Right lobe of liver (tissue), 4 donors: ENCODE results near the gene FKBP15.

Experiments used
- CTCF ChIP-seq, 4 donors: fragments of 200-600 bp in 3 of 4; fragments of 450-650 bp in 1 of 4; IDR thresholded peaks; one replicate each; pipeline versions ENCODE4 v1.5.1 to v1.8.0; 2016 to 2022; ENCODE audit warnings: antibody characterized with exemption in 4 of 4, mild to moderate bottlenecking in 2 of 4
- POLR2A ChIP-seq: fragments of 450-650 bp; IDR thresholded peaks from one replicate; pipeline ENCODE4 v1.6.1; 2017; ENCODE audit warnings: antibody characterized with exemption, mild to moderate bottlenecking
- donor health status: DM: no; HTN: no; CAD: no.
- donor health status: DM: no; HTN: no; CAD: no.
- donor health status: DM: no; HTN: yes; CAD: no.

DNA sequence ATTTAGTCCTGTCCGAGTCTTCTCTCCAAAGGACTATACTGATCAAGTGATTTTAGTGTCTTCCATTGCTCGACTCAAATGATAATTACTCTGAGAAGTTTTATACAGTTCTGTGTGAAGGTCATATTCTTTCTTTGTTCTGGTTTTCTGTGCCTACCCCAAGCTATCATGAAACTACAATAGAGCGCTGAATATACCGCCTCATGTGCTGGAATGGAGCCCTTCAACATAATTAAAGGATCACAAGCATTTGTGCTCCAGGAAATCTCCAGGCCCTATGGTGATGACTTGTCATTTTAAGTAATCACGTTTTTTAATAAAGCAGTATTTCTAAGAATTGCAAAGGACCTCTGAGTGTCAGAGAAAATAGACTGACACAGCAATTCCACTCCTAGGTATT, 81.1 kb downstream of the FKBP15 start:
- TF ChIP-seq CTCF (IDR thresholded peaks at IDR 0.05) (no peak), POLR2A (no peak)
